IMR-90 (cell line): ENCODE data around the gene OGT. TPM values are rescaled to one million over a fixed set of nuclear protein-coding genes. Genes with fewer than 3 reads are reported as not detected.

ENCODE experiments used
- ATAC-seq: fragments of 200-7000 bp; cut with Tn5 transposase; 2 replicates; pipeline ENCODE4 v1.9.1; 2020; ENCODE audit warnings: low read depth, mild to moderate bottlenecking, moderate library complexity
- BruUV-seq: library from RNA; stranded (reverse); fragments of 400-500 nt; replicated peaks from 2 replicates; lab custom pipeline; 2021; lab: Mats Ljungman, UMichigan
- CTCF ChIA-PET: fragments of 300-600 bp; formaldehyde crosslinking; extraction: SDS; loops from one replicate; lab custom pipeline; 2021; ENCODE audit warnings: antibody characterized with exemption; lab: Yijun Ruan, JAX
- POLR2A ChIA-PET: fragments of 300-600 bp; sonication (Branson Sonifier 250); formaldehyde crosslinking; loops from one replicate; lab custom pipeline; 2022; ENCODE audit warnings: antibody characterized with exemption; ENCODE audit not compliant: unreplicated experiment; lab: Charles Lee
- DNase-seq: peaks from one replicate; pipeline ENCODE4 v3.0.0; 2013
- H2AFZ ChIP-seq: replicated peaks from 2 replicates; pipeline ENCODE3; 2013; ENCODE audit warnings: low read length, mild to moderate bottlenecking; ENCODE audit not compliant: poor library complexity
- H2AK5ac ChIP-seq: 2 replicates; pipeline ENCODE4 v1.6.1; 2013; ENCODE audit warnings: low read depth, low read length, inconsistent platforms
- H2AK9ac ChIP-seq: replicated peaks from 2 replicates; pipeline ENCODE3; 2013; ENCODE audit warnings: mild to moderate bottlenecking, low read depth, low read length, moderate library complexity; ENCODE audit not compliant: poor library complexity
- H2BK120ac ChIP-seq: 2 replicates; pipeline ENCODE4 v1.6.1; 2013; ENCODE audit warnings: low read depth, low read length, inconsistent platforms
- H2BK15ac ChIP-seq: 3 replicates; pipeline ENCODE4 v1.6.1; 2013; ENCODE audit warnings: low read depth, low read length, inconsistent platforms
- H2BK20ac ChIP-seq: 2 replicates; pipeline ENCODE4 v1.6.1; 2013; ENCODE audit warnings: low read depth, mild to moderate bottlenecking, inconsistent platforms, low read length, moderate library complexity
- H2BK5ac ChIP-seq: 2 replicates; pipeline ENCODE4 v1.6.1; 2013; ENCODE audit warnings: mild to moderate bottlenecking, low read depth, low read length, inconsistent platforms; ENCODE audit not compliant: poor library complexity, severe bottlenecking
- H3K14ac ChIP-seq: replicated peaks from 2 replicates; pipeline ENCODE4 v1.6.1; 2013; ENCODE audit warnings: low read depth, low read length, inconsistent platforms
- H3K18ac ChIP-seq: 2 replicates; pipeline ENCODE4 v1.6.1; 2013; ENCODE audit warnings: low read depth, low read length, control low read depth
- H3K23ac ChIP-seq: 2 replicates; pipeline ENCODE4 v1.6.1; 2013; ENCODE audit warnings: low read depth, low read length, inconsistent platforms
- H3K27ac ChIP-seq: 2 replicates; pipeline ENCODE4 v1.5.1; 2013; ENCODE audit warnings: mild to moderate bottlenecking, control low read depth, low read length; ENCODE audit not compliant: insufficient read depth
- H3K27me3 ChIP-seq: 2 replicates; pipeline ENCODE4 v1.6.1; 2013; ENCODE audit warnings: low read length; ENCODE audit not compliant: control insufficient read depth, insufficient read depth
- H3K36me3 ChIP-seq: 2 replicates; pipeline ENCODE4 v1.6.1; 2013; ENCODE audit warnings: low read length, mixed read lengths; ENCODE audit not compliant: control insufficient read depth, insufficient read depth
- H3K4ac ChIP-seq: 2 replicates; pipeline ENCODE4 v1.6.1; 2013; ENCODE audit warnings: low read depth, low read length, inconsistent platforms
- H3K4me1 ChIP-seq: 2 replicates; pipeline ENCODE4 v1.6.1; 2013; ENCODE audit warnings: low read length, mixed read lengths; ENCODE audit not compliant: control insufficient read depth, insufficient read depth
- H3K4me2 ChIP-seq: 2 replicates; pipeline ENCODE4 v1.6.1; 2013; ENCODE audit warnings: low read depth, mild to moderate bottlenecking, control low read depth, low read length, moderate library complexity
- H3K4me3 ChIP-seq: 2 replicates; pipeline ENCODE4 v1.5.1; 2013; ENCODE audit warnings: low read depth, mild to moderate bottlenecking, control low read depth, low read length, moderate library complexity; ENCODE audit not compliant: insufficient read depth
- H3K56ac ChIP-seq: 2 replicates; pipeline ENCODE4 v1.6.1; 2013; ENCODE audit warnings: low read length, inconsistent platforms; ENCODE audit not compliant: insufficient read depth; ENCODE audit errors: extremely low read depth
- H3K79me1 ChIP-seq, 2 experiments: 2 replicates each; pipeline ENCODE4 v1.6.1; 2013; ENCODE audit warnings: low read length in 2 of 2, inconsistent platforms in 1 of 2, low read depth in 1 of 2
- H3K9ac ChIP-seq: 2 replicates; pipeline ENCODE4 v1.6.1; 2013; ENCODE audit warnings: low read depth, low read length, control low read depth
- H3K9me1 ChIP-seq: 2 replicates; pipeline ENCODE4 v1.6.1; 2013; ENCODE audit warnings: low read length, inconsistent platforms; ENCODE audit not compliant: insufficient read depth
- H3K9me3 ChIP-seq: 2 replicates; pipeline ENCODE4 v1.6.1; 2013; ENCODE audit warnings: low read length; ENCODE audit not compliant: control insufficient read depth, insufficient read depth
- H4K20me1 ChIP-seq: 2 replicates; pipeline ENCODE4 v1.6.1; 2013; ENCODE audit warnings: low read length, inconsistent platforms; ENCODE audit not compliant: insufficient read depth
- H4K5ac ChIP-seq: 2 replicates; pipeline ENCODE4 v1.6.1; 2013; ENCODE audit warnings: mild to moderate bottlenecking, low read depth, low read length, control low read depth
- H4K8ac ChIP-seq, 2 experiments: 2 replicates each; pipeline ENCODE4 v1.6.1; 2013; ENCODE audit warnings: low read depth in 2 of 2, low read length in 2 of 2, control low read depth in 1 of 2, inconsistent platforms in 1 of 2
- H4K91ac ChIP-seq: 2 replicates; pipeline ENCODE4 v1.6.1; 2013; ENCODE audit warnings: low read depth, low read length, inconsistent platforms; ENCODE audit not compliant: insufficient read depth
- CEBPB ChIP-seq: IDR thresholded peaks from 2 replicates; pipeline ENCODE4 v1.6.1; 2012; ENCODE audit warnings: low read depth, low read length, improper control_type of control experiment
- CHD1 ChIP-seq: IDR thresholded peaks from 2 replicates; pipeline ENCODE4 v1.6.1; 2012; ENCODE audit warnings: low read depth, low read length, improper control_type of control experiment
- FOS ChIP-seq: fragments of 150-350 bp; IDR thresholded peaks from 2 replicates; pipeline ENCODE4 v1.6.1; 2016; ENCODE audit warnings: low read depth, low read length
- MAFK ChIP-seq: IDR thresholded peaks from 2 replicates; pipeline ENCODE4 v1.6.1; 2012; ENCODE audit warnings: low read depth, low read length, improper control_type of control experiment
- MAZ ChIP-seq: IDR thresholded peaks from 2 replicates; pipeline ENCODE4 v1.6.1; 2012; ENCODE audit warnings: low read depth, mild to moderate bottlenecking, low read length, improper control_type of control experiment, moderate library complexity, borderline replicate concordance
- MXI1 ChIP-seq: IDR thresholded peaks from 2 replicates; pipeline ENCODE4 v1.6.1; 2012; ENCODE audit warnings: low read depth, mild to moderate bottlenecking, low read length, moderate library complexity, borderline replicate concordance
- NFE2L2 ChIP-seq: fragments of 150-350 bp; IDR thresholded peaks from 2 replicates; pipeline ENCODE4 v1.6.1; 2016; ENCODE audit warnings: low read depth, mild to moderate bottlenecking, low read length
- POLR2A ChIP-seq: IDR thresholded peaks from 2 replicates; pipeline ENCODE4 v1.6.1; 2012; ENCODE audit warnings: mild to moderate bottlenecking, low read depth, low read length
- RAD21 ChIP-seq: IDR thresholded peaks from 2 replicates; pipeline ENCODE4 v1.6.1; 2012; ENCODE audit warnings: low read length, improper control_type of control experiment
- WGBS, 2 experiments: methylation state at CpG; one replicate each; pipeline versions ENCODE4 v1.1.5 to v1.1.7; 2013; ENCODE audit warnings: missing lambda C conversion rate in 2 of 2; ENCODE audit not compliant: insufficient read length in 1 of 2; ENCODE audit errors: extremely low coverage in 2 of 2; 5-methylcytosine and 5-hydroxymethylcytosine counted together
- dilution Hi-C: fragments of 300-500 bp; cut with HindIII; formaldehyde crosslinking; loops from one replicate; pipeline ENCODE4 v1.14.3; 2018; ENCODE audit warnings: low sequenced_read_pairs; ENCODE audit not compliant: unreplicated experiment
- in situ Hi-C: fragments of 300-500 bp; cut with MboI; formaldehyde crosslinking; loops from 3 replicates; pipeline ENCODE4 v1.14.3; 2019; ENCODE audit warnings: low sequenced_read_pairs, inconsistent platforms, mixed read lengths
- intact Hi-C: fragments of 100-400 bp; cut with micrococcal nuclease; formaldehyde crosslinking; loops from 2 replicates; pipeline ENCODE4 v1.10.0; 2022
- polyA plus RNA-seq, 3 experiments: library from polyadenylated mRNA; depleted of rRNA; stranded (reverse); fragments of >200 nt; gene quantifications; 2 replicates each; pipeline ENCODE4 v1.2.3, GENCODE V29; 2012; ENCODE audit warnings: low replicate concordance in 1 of 3
- total RNA-seq: library from RNA; depleted of rRNA; stranded (reverse); fragments of >200 nt; gene quantifications from 2 replicates; pipeline ENCODE4 v1.2.3, GENCODE V29; 2012
- TF ChIP-seq, protein P1 (sequence below): fragments of 150-350 bp; IDR thresholded peaks from 2 replicates; pipeline ENCODE4 v1.6.1; 2017; ENCODE audit warnings: mild to moderate bottlenecking, antibody characterized with exemption, low read length, low read depth

Gene OGT
- total and polyA plus RNA-seq, 2 of the 4 experiments (the other 2 are of a cell fraction) = 80.7 to 113 TPM

DNA sequence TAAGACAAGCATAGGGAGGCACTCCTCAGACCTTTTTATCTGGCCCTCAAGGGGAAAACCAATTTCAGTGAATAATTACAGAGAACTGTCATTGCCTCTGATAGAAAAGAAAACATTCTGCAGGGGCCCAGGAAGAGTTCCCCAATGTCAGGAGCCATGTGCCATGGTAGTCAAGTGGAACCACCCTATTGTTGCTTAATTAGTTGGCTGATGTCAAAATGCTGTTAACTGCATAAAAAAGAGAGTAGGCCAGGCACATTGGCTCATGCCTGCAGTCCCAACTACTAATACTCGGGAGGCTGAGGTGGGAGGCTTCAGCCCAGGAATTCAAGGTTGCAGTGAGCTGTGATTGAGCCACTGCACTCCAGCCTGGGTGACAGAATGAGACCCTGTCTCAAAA, 28.6 kb upstream of the OGT start:
- intact Hi-C loops (no loop called here), dilution Hi-C loops (no loop called here), in situ Hi-C loops (no loop called here)
- WGBS, 2 experiments = no CpG with 5 or more reads among the region's 1 CpG
- POLR2A ChIA-PET = no interaction called here
- H4K91ac ChIP-seq = no peak overlapping the region
- no peaks in the 10 kb centered on the region for H3K9me1 ChIP-seq
- no peak overlapping the region for H2BK20ac ChIP-seq
- no peak overlapping the region for H2AK5ac ChIP-seq
- H3K4me1 ChIP-seq = no peaks in the 10 kb centered on the region
- H2AK9ac ChIP-seq = no peak overlapping the region
- no peaks in the 10 kb centered on the region for H4K20me1 ChIP-seq
- no TSS peak for BruUV-seq
- H3K4ac ChIP-seq = no peak overlapping the region
- H2BK120ac ChIP-seq = no peak overlapping the region
- H3K9ac ChIP-seq = no peak overlapping the region
- no peak overlapping the region for H2BK15ac ChIP-seq
- TF ChIP-seq FOS (no peak), MAZ (no peak), POLR2A (no peak), CEBPB (no peak), NFE2L2 (no peak), CHD1 (no peak), MXI1 (no peak), RAD21 (no peak), MAFK (no peak)
- TF ChIP-seq, protein P1, sequence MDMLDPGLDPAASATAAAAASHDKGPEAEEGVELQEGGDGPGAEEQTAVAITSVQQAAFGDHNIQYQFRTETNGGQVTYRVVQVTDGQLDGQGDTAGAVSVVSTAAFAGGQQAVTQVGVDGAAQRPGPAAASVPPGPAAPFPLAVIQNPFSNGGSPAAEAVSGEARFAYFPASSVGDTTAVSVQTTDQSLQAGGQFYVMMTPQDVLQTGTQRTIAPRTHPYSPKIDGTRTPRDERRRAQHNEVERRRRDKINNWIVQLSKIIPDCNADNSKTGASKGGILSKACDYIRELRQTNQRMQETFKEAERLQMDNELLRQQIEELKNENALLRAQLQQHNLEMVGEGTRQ = no peak
- no peaks in the 10 kb centered on the region for H3K79me1 ChIP-seq
- no peaks in the 10 kb centered on the region; the same call in 1 of the 2 replicates for H3K9me3 ChIP-seq
- H2AFZ ChIP-seq = no peak overlapping the region
- H3K23ac ChIP-seq = no peak overlapping the region
- no peak overlapping the region for H4K5ac ChIP-seq
- no peak for ATAC-seq
- H4K8ac ChIP-seq = no peak overlapping the region
- no peak for DNase-seq
- H3K27ac ChIP-seq = no peak overlapping the region
- H3K36me3 ChIP-seq = no peaks in the 10 kb centered on the region
- H3K4me3 ChIP-seq = no peak overlapping the region
- H3K27me3 ChIP-seq = no peaks in the 10 kb centered on the region
- H3K56ac ChIP-seq = no peak overlapping the region
- no peak overlapping the region for H3K18ac ChIP-seq
- CTCF ChIA-PET = no interaction called here
- H3K4me2 ChIP-seq = no peak overlapping the region
- no peak overlapping the region for H3K14ac ChIP-seq
- H2BK5ac ChIP-seq = no peak overlapping the region
